Vagina (tissue), 2 donors: ENCODE measurements around the gene S100G. TPM values are rescaled to one million over a fixed set of nuclear protein-coding genes. Genes with fewer than 3 reads are reported as not detected.

ENCODE experiments used
- microRNA counts, 2 donors: library from miRNA; unstranded; fragments of <30 nt; microRNA quantifications; one replicate each; lab custom pipeline; 2016 to 2017
- microRNA-seq: library from miRNA; unstranded; fragments of <30 nt; microRNA quantifications from one replicate; pipeline ENCODE4, GENCODE V29; 2017; ENCODE audit warnings: borderline number of aligned reads, borderline replicate concordance
- small RNA-seq: library from RNA; depleted of rRNA; stranded (forward); fragments of <200 nt; gene quantifications from one replicate; pipeline ENCODE3, GENCODE V24; 2016
- total RNA-seq: library from RNA; depleted of rRNA; stranded (reverse); fragments of >200 nt; gene quantifications from one replicate; pipeline ENCODE4 v1.2.3, GENCODE V29; 2016

Gene S100G
- total RNA-seq, 1 donor from 2014 or later: not detected

MicroRNA genes within 50 kb of the gene (microRNA counts, 767-probe panel; counts per million panel counts)
- microRNA hsa-miR-548am-3p (lab: Ali Mortazavi, UCI): 1,574 to 2,701 counts per million in 2 donors

Small RNAs within 50 kb of the gene (microRNA-seq; reads per million reads assigned to microRNA genes)
- gene MIR548AM: not detected

Small RNAs within 50 kb of the gene (small RNA-seq; reads per million reads assigned to genes)
- not detected for gene MIR548AM

Other genes starting within 250 kb of the S100G start
- 20.4 TPM for gene CTPS2, start 62.5 kb downstream of the S100G start, total RNA-seq
- gene SYAP1, start 69.5 kb downstream of the S100G start, total RNA-seq: 16.0 TPM
- gene TXLNG, start 136.3 kb downstream of the S100G start, total RNA-seq: 15.2 TPM
- gene RBBP7, start 220.2 kb downstream of the S100G start, total RNA-seq: 57.9 TPM